ENCODE data around the gene MORN3.
A peak's percentile ranks its signal among the peaks of the same experiment; 100 is the strongest.
"Not testable (repeated sequence)": the region's sequence is repeated elsewhere in the genome, so short reads cannot be mapped to it uniquely, and the experiment has no call there.

MORN3 gene

DNA sequence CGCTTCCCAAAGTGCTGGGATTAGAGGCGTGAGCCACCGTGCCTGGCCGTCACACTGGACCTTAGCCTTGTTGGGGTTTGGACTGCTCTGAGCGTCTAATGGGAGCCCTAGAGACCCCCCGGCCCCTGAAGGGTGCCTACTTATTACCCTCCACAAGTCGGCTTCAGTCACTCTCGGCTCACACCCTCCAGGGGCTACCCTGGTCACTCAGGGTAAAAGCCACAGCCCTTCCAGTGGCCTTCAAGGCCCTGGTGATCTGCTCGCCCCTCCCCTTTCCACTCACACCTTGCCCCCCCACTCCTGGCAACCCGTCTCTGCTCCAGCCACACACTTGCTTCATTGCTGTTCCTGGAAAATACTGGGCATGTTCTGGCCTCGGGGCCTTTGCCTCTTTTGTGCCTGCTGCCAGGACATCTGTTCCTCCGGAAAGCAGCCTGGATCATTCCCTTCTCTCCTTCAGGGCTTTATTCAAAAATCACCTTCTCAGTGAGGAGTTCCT lies 3.6 kb upstream of the MORN3 start:
- ATAC-seq (replicated peaks) (no peak), DNase-seq (no peak)
- H3K4me3 Mint-ChIP-seq = peak overlapping the region; percentile 84 to 88
- peaks cover 13 to 34% of the 10 kb centered on the region in 2 donors for H3K4me1 Mint-ChIP-seq
- no peaks in the 10 kb centered on the region for H3K27me3 Mint-ChIP-seq
- no peaks in the 10 kb centered on the region for H3K9me3 Mint-ChIP-seq
- peaks cover 2 to 5% of the 10 kb centered on the region in 2 donors for H3K36me3 Mint-ChIP-seq
- H3K27ac Mint-ChIP-seq = peak overlapping the region; percentile 81

DNA sequence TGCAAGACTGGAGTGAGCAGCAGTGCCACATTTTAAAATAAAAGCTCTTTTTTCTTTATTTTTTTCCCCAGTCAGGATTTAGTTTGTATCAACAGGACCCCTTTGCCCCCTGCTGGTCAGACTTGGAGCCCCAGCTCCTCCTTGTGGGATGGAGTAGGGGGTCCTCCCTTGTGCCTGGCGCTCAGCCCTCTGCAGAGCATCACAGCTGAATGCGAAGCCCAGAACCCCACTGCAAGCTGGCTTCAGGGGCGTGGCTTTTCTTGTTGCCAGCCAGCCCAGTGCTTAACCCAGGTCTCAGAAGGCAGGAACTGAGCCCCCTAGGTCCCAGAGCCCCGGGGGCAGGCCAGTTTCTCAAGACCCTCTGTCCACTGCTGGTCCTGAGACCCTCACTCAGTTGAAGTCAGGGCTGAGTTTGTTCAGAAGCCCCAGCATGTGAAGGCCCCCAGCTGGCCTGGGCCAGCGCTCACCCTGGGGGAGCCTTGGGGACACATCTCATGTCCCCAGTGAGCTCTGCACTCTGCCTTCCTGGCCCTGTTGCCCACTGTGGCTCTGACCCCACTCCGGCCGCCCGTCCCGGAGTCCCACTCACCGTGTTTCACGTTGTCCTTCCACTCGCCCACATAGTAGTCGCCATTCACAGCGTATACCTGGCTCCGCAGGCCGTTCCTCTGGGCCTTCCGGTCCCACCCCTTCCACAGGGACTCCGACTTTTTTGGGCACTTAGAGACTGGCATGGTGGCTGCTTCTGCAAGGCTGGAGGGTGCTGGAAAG lies 519 bp downstream of the MORN3 start:
- Mint-ChIP-seq H3K27me3 (no peaks in the 10 kb centered on the region), H3K36me3 (peaks cover 10 to 28% of the 10 kb centered on the region in 2 donors), H3K27ac (no peak overlapping the region), H3K9me3 (peaks cover 0 to 1% of the 10 kb centered on the region in 2 donors), H3K4me1 (peaks cover 28 to 54% of the 10 kb centered on the region in 2 donors), H3K4me3 (no peak overlapping the region)
- ATAC-seq (replicated peaks) (no peak), DNase-seq (no peak)

DNA sequence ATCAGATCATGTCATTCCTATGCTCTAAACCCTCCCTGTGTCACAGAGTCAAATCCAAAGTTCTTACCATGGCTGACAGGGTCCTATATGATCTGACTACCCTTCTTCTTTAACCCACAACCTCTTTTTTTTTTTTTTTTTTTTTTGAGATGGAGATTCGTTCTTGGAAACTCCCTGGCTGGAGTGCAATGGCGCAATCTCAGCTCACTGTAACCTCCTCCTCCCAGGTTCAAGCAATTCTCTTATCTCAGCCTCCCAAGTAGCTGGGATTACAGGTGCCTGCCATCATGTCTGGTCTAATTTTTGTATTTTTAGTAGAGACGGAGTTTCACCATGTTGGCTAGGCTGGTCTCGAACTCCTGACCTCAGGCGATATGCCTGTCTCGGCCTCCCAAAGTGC lies 2.6 kb downstream of the MORN3 start:
- not testable (repeated sequence) for DNase-seq; H3K9me3 Mint-ChIP-seq; H3K27me3 Mint-ChIP-seq; ATAC-seq (replicated peaks); H3K4me3 Mint-ChIP-seq; H3K27ac Mint-ChIP-seq
- Mint-ChIP-seq H3K4me1 (peaks cover 23 to 40% of the 10 kb centered on the region in 2 donors), H3K36me3 (peaks cover 11 to 32% of the 10 kb centered on the region in 2 donors)

- peaks cover 11 to 26% of the 10 kb centered on the region in 2 donors for H3K36me3 Mint-ChIP-seq
- H3K9me3 Mint-ChIP-seq = peaks cover 0 to 4% of the 10 kb centered on the region in 2 donors
- H3K4me3 Mint-ChIP-seq = peak overlapping the region; percentile 96 to 97
- H3K27ac Mint-ChIP-seq = peak overlapping the region; percentile 97
- H3K4me1 Mint-ChIP-seq = peaks cover 31 to 46% of the 10 kb centered on the region in 2 donors
- no peak for ATAC-seq (replicated peaks)
- H3K27me3 Mint-ChIP-seq = no peaks in the 10 kb centered on the region
- no peak for DNase-seq
These were observed 5.9 kb downstream of the MORN3 start for GRCh38 chr12:121663610-121663929.

- H3K27me3 Mint-ChIP-seq; H3K4me3 Mint-ChIP-seq; DNase-seq; H3K27ac Mint-ChIP-seq; H3K9me3 Mint-ChIP-seq; ATAC-seq (replicated peaks): not testable (repeated sequence)
- Mint-ChIP-seq H3K4me1 (peaks cover 34 to 50% of the 10 kb centered on the region in 2 donors), H3K36me3 (peaks cover 7 to 20% of the 10 kb centered on the region in 2 donors)
These were observed 7.9 kb downstream of the MORN3 start for GRCh38 chr12:121661353-121662105.

DNA sequence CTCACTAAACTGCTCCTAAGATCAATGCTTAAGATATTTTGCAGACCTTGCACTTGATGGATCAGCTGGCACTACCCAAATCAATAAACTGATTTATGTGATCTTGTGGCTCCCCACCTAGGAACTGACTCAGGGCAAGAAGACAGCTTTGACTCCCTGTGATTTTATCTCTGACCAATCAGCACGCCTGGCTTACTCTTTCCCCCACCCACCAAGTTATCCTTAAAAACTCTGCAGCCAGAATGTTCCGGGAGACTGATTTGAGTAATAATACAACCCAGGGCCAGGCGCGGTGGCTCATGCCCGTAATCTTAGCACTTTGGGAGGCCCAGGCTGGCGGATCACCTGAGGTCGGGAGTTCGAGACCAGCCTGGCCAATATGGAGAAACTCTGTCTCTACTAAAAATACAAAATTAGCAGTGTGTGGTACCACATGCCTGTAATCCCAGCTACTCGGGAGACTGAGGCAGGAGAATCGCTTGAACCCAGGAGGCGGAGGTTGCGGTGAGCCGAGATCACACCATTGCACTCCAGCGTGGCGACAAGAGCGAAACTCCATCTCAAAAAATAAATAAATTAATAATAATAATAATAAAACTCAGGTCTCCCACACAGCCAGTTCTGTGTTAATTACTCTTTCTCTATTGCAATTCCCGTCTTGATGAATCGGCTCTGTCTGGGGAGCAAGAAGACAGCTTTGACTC lies 12.0 kb downstream of the MORN3 start:
- H3K4me3 Mint-ChIP-seq = no peak overlapping the region

GRCh38 chr12:121656122-121656521 lies 13.3 kb downstream of the MORN3 start:
- H3K4me3 Mint-ChIP-seq = no peak overlapping the region
- H3K27me3 Mint-ChIP-seq = no peaks in the 10 kb centered on the region
- H3K4me1 Mint-ChIP-seq = peaks cover 23 to 34% of the 10 kb centered on the region in 2 donors
- peaks cover 11 to 27% of the 10 kb centered on the region in 2 donors for H3K36me3 Mint-ChIP-seq
- ATAC-seq (replicated peaks) (no peak), DNase-seq (no peak)
- peaks cover 1 to 4% of the 10 kb centered on the region in 2 donors for H3K9me3 Mint-ChIP-seq
- H3K27ac Mint-ChIP-seq = no peak overlapping the region

More for the DNA sequence above, 12.0 kb downstream of the MORN3 start:
- H3K27me3 Mint-ChIP-seq = no peaks in the 10 kb centered on the region
- peaks cover 23 to 34% of the 10 kb centered on the region in 2 donors for H3K4me1 Mint-ChIP-seq
- peaks cover 8 to 22% of the 10 kb centered on the region in 2 donors for H3K36me3 Mint-ChIP-seq
- H3K27ac Mint-ChIP-seq = peak overlapping the region; percentile 59
- H3K9me3 Mint-ChIP-seq = peaks cover 1 to 4% of the 10 kb centered on the region in 2 donors
- ATAC-seq (replicated peaks) (no peak), DNase-seq (no peak)

GRCh38 chr12:121653999-121654398 lies 15.5 kb downstream of the MORN3 start:
- peaks cover 11 to 36% of the 10 kb centered on the region in 2 donors for H3K36me3 Mint-ChIP-seq
- H3K4me1 Mint-ChIP-seq = peaks cover 19 to 32% of the 10 kb centered on the region in 2 donors
- no peak overlapping the region for H3K4me3 Mint-ChIP-seq
- H3K27me3 Mint-ChIP-seq = no peaks in the 10 kb centered on the region
- H3K9me3 Mint-ChIP-seq = peaks cover 1 to 4% of the 10 kb centered on the region in 2 donors
- ATAC-seq (replicated peaks) (no peak), DNase-seq (no peak)
- no peak overlapping the region for H3K27ac Mint-ChIP-seq

GRCh38 chr12:121652767-121653497 lies 16.5 kb downstream of the MORN3 start:
- Mint-ChIP-seq H3K27ac (no peak overlapping the region), H3K36me3 (peaks cover 11 to 36% of the 10 kb centered on the region in 2 donors), H3K4me1 (peaks cover 12 to 25% of the 10 kb centered on the region in 2 donors), H3K27me3 (no peaks in the 10 kb centered on the region), H3K9me3 (peaks cover 1 to 4% of the 10 kb centered on the region in 2 donors), H3K4me3 (no peak overlapping the region)
- DNase-seq (no peak), ATAC-seq (replicated peaks) (no peak)

DNA sequence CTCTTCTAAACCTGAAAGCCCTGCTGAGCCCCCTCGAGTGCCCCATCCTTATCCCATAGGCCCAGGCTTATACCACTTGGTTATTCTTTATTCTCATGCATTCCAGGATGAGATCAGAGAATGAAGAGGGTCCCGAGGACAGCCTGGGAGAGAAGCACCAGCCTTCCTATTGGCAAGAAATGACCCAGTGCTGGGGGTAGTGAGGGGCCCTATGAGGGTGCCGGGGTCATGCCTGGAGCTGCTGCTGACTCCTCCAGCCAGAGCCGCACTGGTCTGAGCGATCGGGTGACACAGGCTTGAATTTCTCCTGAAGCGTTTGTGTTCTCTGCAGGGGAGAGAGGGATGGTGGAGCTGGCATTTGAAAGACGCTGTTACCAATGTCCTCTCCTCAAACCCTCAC lies 18.1 kb downstream of the MORN3 start:
- DNase-seq = no peak
- Mint-ChIP-seq H3K4me1 (peaks cover 10 to 20% of the 10 kb centered on the region in 2 donors), H3K4me3 (no peak overlapping the region), H3K36me3 (peaks cover 13 to 42% of the 10 kb centered on the region in 2 donors), H3K27me3 (no peaks in the 10 kb centered on the region), H3K9me3 (peaks cover 1 to 4% of the 10 kb centered on the region in 2 donors), H3K27ac (peak overlapping the region; percentile 37)
- ATAC-seq (replicated peaks) = no peak

GRCh38 chr12:121649819-121650353 lies 19.6 kb downstream of the MORN3 start:
- H3K4me1 Mint-ChIP-seq = peaks cover 10 to 18% of the 10 kb centered on the region in 2 donors
- H3K27ac Mint-ChIP-seq = no peak overlapping the region
- H3K4me3 Mint-ChIP-seq = no peak overlapping the region
- H3K36me3 Mint-ChIP-seq = peaks cover 15 to 40% of the 10 kb centered on the region in 2 donors
- H3K27me3 Mint-ChIP-seq = no peaks in the 10 kb centered on the region
- peaks cover 0 to 1% of the 10 kb centered on the region in 2 donors for H3K9me3 Mint-ChIP-seq
- ATAC-seq (replicated peaks) (no peak), DNase-seq (no peak)

DNA sequence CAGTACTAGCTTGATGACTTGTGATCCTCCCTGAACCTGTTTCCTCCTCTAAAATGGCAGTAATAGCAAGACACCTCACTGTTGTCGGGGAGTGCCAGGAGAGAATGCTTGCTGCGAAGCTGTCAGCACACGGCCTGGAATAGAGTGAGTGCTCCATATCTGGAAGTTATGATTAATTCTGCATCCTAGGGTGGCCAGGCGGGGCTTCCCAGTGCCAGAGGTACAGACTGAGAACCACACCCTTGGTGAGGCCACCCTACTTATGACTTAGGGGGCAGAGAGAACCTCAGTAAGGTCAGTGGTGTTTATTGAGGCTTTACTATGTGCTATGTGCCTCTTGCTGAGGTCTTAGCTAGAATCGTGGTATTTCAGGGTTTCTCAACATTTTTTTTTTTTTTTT lies 20.1 kb downstream of the MORN3 start:
- Mint-ChIP-seq H3K4me3 (no peak overlapping the region), H3K36me3 (peaks cover 14 to 37% of the 10 kb centered on the region in 2 donors)
- ATAC-seq (replicated peaks) = no peak

GRCh38 chr12:121648458-121649028 lies 20.9 kb downstream of the MORN3 start:
- no peaks in the 10 kb centered on the region for H3K9me3 Mint-ChIP-seq
- DNase-seq (no peak), ATAC-seq (replicated peaks) (no peak)
- H3K4me3 Mint-ChIP-seq = no peak overlapping the region
- no peak overlapping the region for H3K27ac Mint-ChIP-seq
- H3K4me1 Mint-ChIP-seq = peaks cover 2 to 6% of the 10 kb centered on the region in 2 donors
- H3K27me3 Mint-ChIP-seq = no peaks in the 10 kb centered on the region
- H3K36me3 Mint-ChIP-seq = peaks cover 17 to 30% of the 10 kb centered on the region in 2 donors

More for the DNA sequence above, 20.1 kb downstream of the MORN3 start:
- peaks cover 7 to 12% of the 10 kb centered on the region in 2 donors for H3K4me1 Mint-ChIP-seq
- H3K27ac Mint-ChIP-seq = peak overlapping the region; percentile 68
- H3K9me3 Mint-ChIP-seq = no peaks in the 10 kb centered on the region
- no peaks in the 10 kb centered on the region for H3K27me3 Mint-ChIP-seq
- no peak for DNase-seq
